Gastroesophageal sphincter (tissue), 3 donors: ENCODE data around the gene CDK14.

Experiments
- CTCF ChIP-seq, 4 experiments: fragments of 200-600 bp in 2 of 4; fragments of 450-650 bp in 2 of 4; sonication (generic) in 1 of 4; IDR thresholded peaks; one replicate each; pipeline ENCODE4 v1.5.1; 2017 to 2019; ENCODE audit warnings: antibody characterized with exemption in 4 of 4, mild to moderate bottlenecking in 2 of 4, moderate library complexity in 2 of 4
- POLR2A ChIP-seq, 2 donors: fragments of 450-650 bp; IDR thresholded peaks; one replicate each; pipeline ENCODE4 v1.6.1; 2017; ENCODE audit warnings: antibody characterized with exemption in 2 of 2, mild to moderate bottlenecking in 2 of 2, moderate library complexity in 1 of 2

DNA sequence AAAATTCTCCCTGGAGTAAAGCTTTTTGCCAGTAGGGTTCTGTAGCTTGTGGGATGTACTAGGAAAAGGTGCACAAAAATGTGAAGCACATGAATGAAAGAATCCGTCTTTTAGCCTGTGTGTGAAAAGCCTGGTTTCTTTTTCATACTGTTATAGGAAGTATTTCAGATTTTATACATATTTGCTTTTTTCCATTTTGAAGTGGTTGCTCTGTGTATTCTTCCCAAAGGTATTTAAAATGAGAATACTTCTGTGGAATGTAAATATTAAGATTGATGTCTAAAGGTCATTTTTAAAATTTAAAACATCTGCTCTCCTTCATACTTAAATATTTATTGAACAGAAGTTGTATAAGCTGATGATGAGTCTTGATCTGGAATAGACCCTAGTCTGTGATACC lies 96.8 kb downstream of the CDK14 start:
- TF ChIP-seq POLR2A (IDR thresholded peaks at IDR 0.05): no peak
- TF ChIP-seq CTCF (IDR thresholded peaks at IDR 0.05): no peak
